NCI-H146 (cell line): ENCODE measurements around the gene FER.
A peak's percentile ranks its signal among the peaks of the same experiment; 100 is the strongest.
"Not testable (repeated sequence)": the region's sequence is repeated elsewhere in the genome, so short reads cannot be mapped to it uniquely, and the experiment has no call there.

Experiments
- DNase-seq: peaks from one replicate; lab custom pipeline; 2025; lab: John Stamatoyannopoulos, UW

FER gene

GRCh38 chr5:108747774-108748400 is at the start of gene FER:
FER (plus strand) TSS chr5:108747897; CDS start chr5:108798183, 50,286 bp downstream.
- no peak for DNase-seq

GRCh38 chr5:108700388-108700787 is 47.3 kb upstream of the FER start:
- not testable (repeated sequence) for DNase-seq

GRCh38 chr5:108700930-108701329 is 46.8 kb upstream of the FER start:
- no peak for DNase-seq

- DNase-seq = no peak
Observed at GRCh38 chr5:108702546-108702945, 45.2 kb upstream of the FER start.

GRCh38 chr5:108703313-108703712 is 44.4 kb upstream of the FER start:
- DNase-seq = no peak

GRCh38 chr5:108707141-108707540 is 40.6 kb upstream of the FER start:
- no peak for DNase-seq

- no peak for DNase-seq
Observed at GRCh38 chr5:108711898-108712297, 35.8 kb upstream of the FER start.

GRCh38 chr5:108715408-108715807 is 32.3 kb upstream of the FER start:
- no peak for DNase-seq

GRCh38 chr5:108720391-108720790 is 27.3 kb upstream of the FER start:
- no peak for DNase-seq

- no peak for DNase-seq
Observed at GRCh38 chr5:108726446-108727235, 21.1 kb upstream of the FER start.

GRCh38 chr5:108727236-108727650 is 20.5 kb upstream of the FER start:
- no peak for DNase-seq

GRCh38 chr5:108727651-108728565 is 19.8 kb upstream of the FER start:
- DNase-seq = peak; percentile 61

- DNase-seq = no peak
Observed at GRCh38 chr5:108728566-108729241, 19.0 kb upstream of the FER start.

- no peak for DNase-seq
Observed at GRCh38 chr5:108729242-108729615, 18.5 kb upstream of the FER start.

- DNase-seq = no peak
Observed at GRCh38 chr5:108730617-108731340, 16.9 kb upstream of the FER start.

- no peak for DNase-seq
Observed at GRCh38 chr5:108735790-108736189, 11.9 kb upstream of the FER start.

GRCh38 chr5:108736855-108737254 is 10.8 kb upstream of the FER start:
- DNase-seq = no peak

GRCh38 chr5:108739376-108739775 is 8.3 kb upstream of the FER start:
- no peak for DNase-seq

GRCh38 chr5:108739906-108740305 is 7.8 kb upstream of the FER start:
- no peak for DNase-seq

GRCh38 chr5:108743319-108743718 is 4.4 kb upstream of the FER start:
- DNase-seq = no peak

- DNase-seq = no peak
Observed at GRCh38 chr5:108743846-108744245, 3.9 kb upstream of the FER start.
